HG02840 (cell line): ENCODE measurements around the gene MIA.
"Not testable (repeated sequence)": the region's sequence is repeated elsewhere in the genome, so short reads cannot be mapped to it uniquely, and the experiment has no call there.

Experiments
- ATAC-seq: cut with Tn5 transposase; IDR thresholded peaks from one replicate; pipeline ENCODE4 v1.9.1; 2021; ENCODE audit warnings: mild to moderate bottlenecking, moderate library complexity, moderate number of reproducible peaks; ENCODE audit not compliant: unreplicated experiment, low FRiP score

MIA gene

GRCh38 chr19:40750058-40750873 is 25.1 kb upstream of the MIA start, which contains the start of gene ACTMAP:
ACTMAP (minus strand) TSS chr19:40750477; CDS start chr19:40749803, 674 bp downstream.
- ATAC-seq, result peak; percentile 88

- ATAC-seq, result peak; percentile 63
Observed at GRCh38 chr19:40750874-40751537, 24.3 kb upstream of the MIA start, which contains the start of gene SNRPA. SNRPA (plus strand) TSS chr19:40751203; CDS start chr19:40751409, 206 bp downstream.

- no peak for ATAC-seq
Observed at GRCh38 chr19:40752257-40752781, 23.0 kb upstream of the MIA start.

GRCh38 chr19:40754611-40755247 is 20.6 kb upstream of the MIA start:
- no peak for ATAC-seq

- ATAC-seq, result no peak
Observed at GRCh38 chr19:40755248-40755624, 20.1 kb upstream of the MIA start.

GRCh38 chr19:40755791-40756190 is 19.5 kb upstream of the MIA start:
- no peak for ATAC-seq

- ATAC-seq, result no peak
Observed at GRCh38 chr19:40756502-40757110, 18.7 kb upstream of the MIA start.

GRCh38 chr19:40758491-40758890 is 16.8 kb upstream of the MIA start:
- no peak for ATAC-seq

- ATAC-seq, result no peak
Observed at GRCh38 chr19:40759352-40759751, 16.0 kb upstream of the MIA start.

GRCh38 chr19:40762754-40763470 is 12.4 kb upstream of the MIA start:
- no peak for ATAC-seq

- no peak for ATAC-seq
Observed at GRCh38 chr19:40763526-40763925, 11.8 kb upstream of the MIA start.

GRCh38 chr19:40763963-40764362 is 11.4 kb upstream of the MIA start:
- no peak for ATAC-seq

GRCh38 chr19:40766385-40766784 is 8.9 kb upstream of the MIA start:
- ATAC-seq, result not testable (repeated sequence)

- ATAC-seq, result no peak
Observed at GRCh38 chr19:40768869-40769268, 6.5 kb upstream of the MIA start.

- ATAC-seq, result not testable (repeated sequence)
Observed at GRCh38 chr19:40771101-40771862, 4.0 kb upstream of the MIA start.

- no peak for ATAC-seq
Observed at GRCh38 chr19:40775632-40776022, 306 bp downstream of the MIA start.

GRCh38 chr19:40776364-40776763 is 1.0 kb downstream of the MIA start:
- ATAC-seq, result no peak

GRCh38 chr19:40776932-40777644 is 1.8 kb downstream of the MIA start:
- ATAC-seq, result peak; percentile 68

GRCh38 chr19:40777645-40777936 is 2.3 kb downstream of the MIA start:
- ATAC-seq, result no peak
